HuH-7.5 (cell line): ENCODE data around the gene MOG.
A peak's percentile ranks its signal among the peaks of the same experiment; 100 is the strongest.

Experiments
- DNase-seq: peaks from one replicate; pipeline ENCODE4 v3.0.0; 2011; ENCODE audit warnings: low spot score

MOG gene

GRCh38 chr6:29656798-29657197 is at the start of gene MOG:
TSS of gene MOG (plus strand) at chr6:29657092. CDS start at chr6:29657210, 118 bp downstream.
- no peak for DNase-seq

- DNase-seq = no peak
Observed at GRCh38 chr6:29608131-29608530, 48.8 kb upstream of the MOG start.

- DNase-seq = no peak
Observed at GRCh38 chr6:29610540-29610939, 46.4 kb upstream of the MOG start.

- DNase-seq = no peak
Observed at GRCh38 chr6:29611426-29611825, 45.5 kb upstream of the MOG start.

GRCh38 chr6:29617782-29618554 is 38.9 kb upstream of the MOG start:
- DNase-seq = no peak

- no peak for DNase-seq
Observed at GRCh38 chr6:29619578-29620160, 37.2 kb upstream of the MOG start.

GRCh38 chr6:29620630-29621029 is 36.3 kb upstream of the MOG start:
- no peak for DNase-seq

- DNase-seq = no peak
Observed at GRCh38 chr6:29624520-29624961, 32.4 kb upstream of the MOG start.

GRCh38 chr6:29625337-29625930 is 31.5 kb upstream of the MOG start:
- no peak for DNase-seq

GRCh38 chr6:29626948-29627754 is 29.7 kb upstream of the MOG start:
- DNase-seq = no peak

GRCh38 chr6:29627755-29628418 is 29.0 kb upstream of the MOG start:
- DNase-seq = peak; percentile 31

GRCh38 chr6:29628419-29629281 is 28.2 kb upstream of the MOG start:
- DNase-seq = peak; percentile 84

GRCh38 chr6:29629571-29629970 is 27.3 kb upstream of the MOG start:
- DNase-seq = no peak

GRCh38 chr6:29630315-29630714 is 26.6 kb upstream of the MOG start:
- no peak for DNase-seq

- DNase-seq = no peak
Observed at GRCh38 chr6:29631209-29631810, 25.6 kb upstream of the MOG start.

- no peak for DNase-seq
Observed at GRCh38 chr6:29631860-29632731, 24.8 kb upstream of the MOG start.

- peak; percentile 80 for DNase-seq
Observed at GRCh38 chr6:29632789-29633533, 23.9 kb upstream of the MOG start, which contains the start of gene GABBR1. TSS of gene GABBR1 (minus strand) at chr6:29633183. CDS start at chr6:29632385, 798 bp downstream.

- DNase-seq = no peak
Observed at GRCh38 chr6:29633534-29633905, 23.4 kb upstream of the MOG start.

GRCh38 chr6:29637247-29637646 is 19.6 kb upstream of the MOG start:
- no peak for DNase-seq
